Lung (tissue), 12 donors: ENCODE results near the gene ITGAD. TPM values are rescaled to one million over a fixed set of nuclear protein-coding genes. Genes with fewer than 3 reads are reported as not detected.

Source experiments
- ATAC-seq: fragments of 200-7000 bp; cut with Tn5 transposase; one replicate; pipeline ENCODE4 v1.9.1; 2020; ENCODE audit warnings: moderate number of reproducible peaks; ENCODE audit not compliant: insufficient read depth, low FRiP score
- DNase-seq, 3 donors: peaks; one replicate each; pipeline ENCODE4 v3.0.0-alpha.2; 2013 to 2017
- H3K27ac ChIP-seq, 2 donors: one replicate each; pipeline ENCODE4 v1.5.1; 2013; ENCODE audit warnings: mild to moderate bottlenecking in 2 of 2, moderate library complexity in 2 of 2, control low read depth in 1 of 2, inconsistent platforms in 1 of 2, low read depth in 1 of 2, low read length in 1 of 2
- H3K27me3 ChIP-seq, 3 donors: one replicate each; pipeline ENCODE4 v1.5.1; 2013; ENCODE audit warnings: low read length in 2 of 3; ENCODE audit not compliant: control insufficient read depth in 3 of 3, insufficient read depth in 3 of 3
- H3K36me3 ChIP-seq, 4 donors: one replicate each; pipeline ENCODE4 v1.5.1; 2013; ENCODE audit warnings: low read length in 4 of 4, mild to moderate bottlenecking in 1 of 4, moderate library complexity in 1 of 4; ENCODE audit not compliant: control insufficient read depth in 4 of 4, insufficient read depth in 4 of 4
- H3K4me1 ChIP-seq, 5 donors: one replicate each; pipeline ENCODE4 v1.5.1; 2013; ENCODE audit warnings: low read length in 5 of 5, mild to moderate bottlenecking in 2 of 5, moderate library complexity in 1 of 5; ENCODE audit not compliant: control insufficient read depth in 5 of 5, insufficient read depth in 5 of 5
- H3K4me3 ChIP-seq: one replicate; pipeline ENCODE4 v1.5.1; 2013; ENCODE audit warnings: mild to moderate bottlenecking, control low read depth, moderate library complexity
- H3K9ac ChIP-seq, 2 donors: one replicate each; pipeline ENCODE4 v1.5.1; 2013; ENCODE audit warnings: low read length in 2 of 2, control low read depth in 1 of 2; ENCODE audit not compliant: insufficient read depth in 1 of 2
- H3K9me3 ChIP-seq, 4 donors: one replicate each; pipeline ENCODE4 v1.5.1; 2013; ENCODE audit warnings: low read length in 3 of 4, mild to moderate bottlenecking in 1 of 4, moderate library complexity in 1 of 4; ENCODE audit not compliant: control insufficient read depth in 4 of 4, insufficient read depth in 3 of 4
- CTCF ChIP-seq: IDR thresholded peaks from 2 replicates; pipeline ENCODE4 v1.5.1; 2012; ENCODE audit warnings: mild to moderate bottlenecking; ENCODE audit errors: control extremely low read depth, extremely low read depth
- WGBS, 2 donors: extraction: QIAGEN DNeasy Blood & Tissue Kit; methylation state at CpG; one replicate each; pipeline ENCODE4 v1.1.7; 2013; 5-methylcytosine and 5-hydroxymethylcytosine counted together
- polyA plus RNA-seq, 2 donors: library from polyadenylated mRNA; stranded (reverse); fragments of 200-250 nt; gene quantifications; one replicate each; pipeline ENCODE4 v1.2.1, GENCODE V29; 2013
- total RNA-seq, 2 donors: library from RNA; depleted of rRNA in 1 of 2; stranded (reverse); fragments of >200 nt in 1 of 2; gene quantifications; one replicate each; pipeline ENCODE4 v1.2.1, GENCODE V29; 2014 to 2021
- donor health status: control.
- donor health status: control.
- donor health status: Bipolar disorder and iron deficiency.
- donor health status: healthy.
- donor health status: DM: yes; HTN: yes; CAD: no.

Gene ITGAD
- total and polyA plus RNA-seq, 4 donors = 0.19 to 1.5 (median 0.33) TPM

- Histone ChIP-seq H3K4me1 (peaks cover 0 to 1% (median 0%) of the 10 kb centered on the region in 5 donors), H3K27me3 (no peaks in the 10 kb centered on the region), H3K9me3 (no peaks in the 10 kb centered on the region), H3K27ac (no peak overlapping the region), H3K36me3 (peaks cover 0 to 1% (median 0%) of the 10 kb centered on the region in 4 donors), H3K4me3 (no peak overlapping the region), H3K9ac (no peak overlapping the region)
- TF ChIP-seq CTCF = no peak
- WGBS, 2 donors = 33 to 56% methylated on average over 3 of the region's 3 CpGs
- ATAC-seq (no peak), DNase-seq (no peak)
Observed at GRCh38 chr16:31367853-31368252, 25.3 kb upstream of the ITGAD start.

GRCh38 chr16:31371008-31371407 is 22.1 kb upstream of the ITGAD start:
- 89 to 93% methylated on average over 12 of the region's 12 CpGs for WGBS, 2 donors
- ATAC-seq (no peak), DNase-seq (no peak)
- no peaks in the 10 kb centered on the region for H3K36me3 ChIP-seq
- no peak for TF ChIP-seq CTCF
- H3K27me3 ChIP-seq = no peaks in the 10 kb centered on the region
- H3K9me3 ChIP-seq = peaks cover 0 to 8% (median 1%) of the 10 kb centered on the region in 4 donors
- peaks cover 0 to 1% (median 0%) of the 10 kb centered on the region in 5 donors for H3K4me1 ChIP-seq
- no peak overlapping the region for H3K9ac ChIP-seq
- H3K27ac ChIP-seq = no peak overlapping the region
- no peak overlapping the region for H3K4me3 ChIP-seq

GRCh38 chr16:31371619-31372484 is 21.3 kb upstream of the ITGAD start:
- ATAC-seq (no peak), DNase-seq (no peak)
- Histone ChIP-seq H3K9me3 (peaks cover 0 to 11% (median 1%) of the 10 kb centered on the region in 4 donors), H3K27me3 (no peaks in the 10 kb centered on the region), H3K4me1 (no peaks in the 10 kb centered on the region), H3K4me3 (no peak overlapping the region), H3K27ac (no peak overlapping the region), H3K9ac (no peak overlapping the region), H3K36me3 (no peaks in the 10 kb centered on the region)
- 77 to 85% methylated on average over 42 of the region's 42 CpGs for WGBS, 2 donors
- TF ChIP-seq CTCF = no peak
